GM06990 (cell line): ENCODE results near the gene TPPP.
"Not testable (repeated sequence)": the region's sequence is repeated elsewhere in the genome, so short reads cannot be mapped to it uniquely, and the experiment has no call there.

Experiments
- DNase-seq: peaks from one replicate; pipeline ENCODE4 v3.0.0-alpha.2; 2011; ENCODE audit not compliant: insufficient read length; ENCODE audit errors: extremely low read depth
- H3K27me3 ChIP-seq: replicated peaks from 2 replicates; pipeline ENCODE4 v1.6.0; 2011; ENCODE audit warnings: low read length; ENCODE audit not compliant: control insufficient read depth, insufficient read depth
- H3K36me3 ChIP-seq: 2 replicates; pipeline ENCODE4 v1.5.1; 2011; ENCODE audit warnings: low read length; ENCODE audit not compliant: control insufficient read depth, insufficient read depth
- H3K4me3 ChIP-seq: replicated peaks from 2 replicates; pipeline ENCODE4 v1.5.1; 2011; ENCODE audit warnings: low read depth, mild to moderate bottlenecking, control low read depth, low read length
- CTCF ChIP-seq: IDR thresholded peaks from 2 replicates; pipeline ENCODE4 v1.5.1; 2011; ENCODE audit warnings: low read length, control low read depth, mild to moderate bottlenecking, inconsistent platforms; ENCODE audit not compliant: insufficient read depth, poor library complexity, severe bottlenecking

The TPPP gene

GRCh38 chr5:713686-714085 lies 20.5 kb upstream of the TPPP start:
- not testable (repeated sequence) for H3K4me3 ChIP-seq, H3K27me3 ChIP-seq, H3K36me3 ChIP-seq, DNase-seq

GRCh38 chr5:708848-709517 lies 15.8 kb upstream of the TPPP start:
- not testable (repeated sequence) for DNase-seq, H3K36me3 ChIP-seq, H3K27me3 ChIP-seq, H3K4me3 ChIP-seq

GRCh38 chr5:708374-708773 lies 15.2 kb upstream of the TPPP start:
- H3K36me3 ChIP-seq, H3K27me3 ChIP-seq, DNase-seq, H3K4me3 ChIP-seq: not testable (repeated sequence)

GRCh38 chr5:706127-706526 lies 13.0 kb upstream of the TPPP start:
- H3K4me3 ChIP-seq, H3K36me3 ChIP-seq, DNase-seq, H3K27me3 ChIP-seq: not testable (repeated sequence)

- H3K27me3 ChIP-seq, H3K4me3 ChIP-seq, DNase-seq, H3K36me3 ChIP-seq: not testable (repeated sequence)
Observed at GRCh38 chr5:696753-697702, 3.9 kb upstream of the TPPP start.

GRCh38 chr5:696191-696590 lies 3.0 kb upstream of the TPPP start:
- not testable (repeated sequence) for DNase-seq, H3K36me3 ChIP-seq, H3K27me3 ChIP-seq

GRCh38 chr5:695475-695874 lies 2.3 kb upstream of the TPPP start:
- H3K36me3 ChIP-seq, H3K4me3 ChIP-seq, DNase-seq, H3K27me3 ChIP-seq: not testable (repeated sequence)

More at GRCh38 chr5:696191-696590, 3.0 kb upstream of the TPPP start:
- H3K4me3 ChIP-seq = not testable (repeated sequence)

GRCh38 chr5:694042-694431 lies 885 bp upstream of the TPPP start:
- DNase-seq, H3K27me3 ChIP-seq, H3K4me3 ChIP-seq: not testable (repeated sequence)

GRCh38 chr5:692529-693041 lies 567 bp downstream of the TPPP start:
- H3K27me3 ChIP-seq, H3K36me3 ChIP-seq, DNase-seq: not testable (repeated sequence)
- H3K4me3 ChIP-seq = peak overlapping the region; percentile 22; the same call in 1 of the 2 replicates

More at GRCh38 chr5:694042-694431, 885 bp upstream of the TPPP start:
- H3K36me3 ChIP-seq = not testable (repeated sequence)

- Histone ChIP-seq H3K36me3 (no peaks in the 10 kb centered on the region), H3K27me3 (no peaks in the 10 kb centered on the region), H3K4me3 (no peak overlapping the region)
- no peak for TF ChIP-seq CTCF
- no peak for DNase-seq
Observed at GRCh38 chr5:691817-692528, 1.2 kb downstream of the TPPP start.

GRCh38 chr5:691049-691448 lies 2.1 kb downstream of the TPPP start:
- H3K27me3 ChIP-seq, DNase-seq, H3K36me3 ChIP-seq: not testable (repeated sequence)

GRCh38 chr5:690293-690692 lies 2.9 kb downstream of the TPPP start:
- not testable (repeated sequence) for H3K27me3 ChIP-seq, DNase-seq, H3K4me3 ChIP-seq, H3K36me3 ChIP-seq

More at GRCh38 chr5:691049-691448, 2.1 kb downstream of the TPPP start:
- not testable (repeated sequence) for H3K4me3 ChIP-seq
